RWPE1 (cell line): ENCODE data around the gene FGFR3.

ENCODE experiments used
- CTCF ChIA-PET: fragments of 350-600 bp; sonication (Branson Sonifier 250); formaldehyde crosslinking; extraction: SDS; loops from one replicate; lab custom pipeline; 2021; lab: Yijun Ruan, JAX
- POLR2A ChIA-PET: fragments of 400-600 bp; formaldehyde crosslinking; extraction: SDS; loops from one replicate; lab custom pipeline; 2020; ENCODE audit warnings: antibody characterized with exemption; ENCODE audit not compliant: low non-redundant PET; lab: Yijun Ruan, JAX
- DNase-seq: peaks from one replicate; pipeline ENCODE4 v3.0.0; 2012; ENCODE audit warnings: low spot score
- H3K27ac ChIP-seq: fragments of 450-650 bp; 2 replicates; pipeline ENCODE4 v1.5.1; 2017
- TF ChIP-seq, protein P1 (sequence below): fragments of 450-650 bp; conservative IDR thresholded peaks from 2 replicates; pipeline ENCODE4 v1.5.1; 2017; ENCODE audit warnings: low read depth, mild to moderate bottlenecking

The FGFR3 gene

GRCh38 chr4:1806596-1807331 is 13.7 kb downstream of the FGFR3 start:
- TF ChIP-seq, protein P1, sequence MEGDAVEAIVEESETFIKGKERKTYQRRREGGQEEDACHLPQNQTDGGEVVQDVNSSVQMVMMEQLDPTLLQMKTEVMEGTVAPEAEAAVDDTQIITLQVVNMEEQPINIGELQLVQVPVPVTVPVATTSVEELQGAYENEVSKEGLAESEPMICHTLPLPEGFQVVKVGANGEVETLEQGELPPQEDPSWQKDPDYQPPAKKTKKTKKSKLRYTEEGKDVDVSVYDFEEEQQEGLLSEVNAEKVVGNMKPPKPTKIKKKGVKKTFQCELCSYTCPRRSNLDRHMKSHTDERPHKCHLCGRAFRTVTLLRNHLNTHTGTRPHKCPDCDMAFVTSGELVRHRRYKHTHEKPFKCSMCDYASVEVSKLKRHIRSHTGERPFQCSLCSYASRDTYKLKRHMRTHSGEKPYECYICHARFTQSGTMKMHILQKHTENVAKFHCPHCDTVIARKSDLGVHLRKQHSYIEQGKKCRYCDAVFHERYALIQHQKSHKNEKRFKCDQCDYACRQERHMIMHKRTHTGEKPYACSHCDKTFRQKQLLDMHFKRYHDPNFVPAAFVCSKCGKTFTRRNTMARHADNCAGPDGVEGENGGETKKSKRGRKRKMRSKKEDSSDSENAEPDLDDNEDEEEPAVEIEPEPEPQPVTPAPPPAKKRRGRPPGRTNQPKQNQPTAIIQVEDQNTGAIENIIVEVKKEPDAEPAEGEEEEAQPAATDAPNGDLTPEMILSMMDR = no peak
- DNase-seq = no peak
- POLR2A ChIA-PET = no interaction called here
- H3K27ac ChIP-seq = peak overlapping the region; percentile 91
- CTCF ChIA-PET = interaction anchor here (1.6 kb wide), 1 partner anchor 59 kb away, joined by 3 read pairs; no protein-coding TSS in a partner anchor

- DNase-seq = no peak
- ChIA-PET CTCF (interaction anchor here (1.6 to 5.8 kb wide), 2 partner anchors 59 to 61 kb away, joined by 3 to 56 read pairs; no protein-coding TSS in a partner anchor), POLR2A (no interaction called here)
- peak overlapping the region; percentile 91 for H3K27ac ChIP-seq
- TF ChIP-seq, protein P1 = no peak
Observed at GRCh38 chr4:1807332-1807777, 14.3 kb downstream of the FGFR3 start.

DNA sequence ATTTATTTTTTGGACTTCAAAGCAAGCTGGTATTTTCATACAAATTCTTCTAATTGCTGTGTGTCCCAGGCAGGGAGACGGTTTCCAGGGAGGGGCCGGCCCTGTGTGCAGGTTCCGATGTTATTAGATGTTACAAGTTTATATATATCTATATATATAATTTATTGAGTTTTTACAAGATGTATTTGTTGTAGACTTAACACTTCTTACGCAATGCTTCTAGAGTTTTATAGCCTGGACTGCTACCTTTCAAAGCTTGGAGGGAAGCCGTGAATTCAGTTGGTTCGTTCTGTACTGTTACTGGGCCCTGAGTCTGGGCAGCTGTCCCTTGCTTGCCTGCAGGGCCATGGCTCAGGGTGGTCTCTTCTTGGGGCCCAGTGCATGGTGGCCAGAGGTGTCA is 15.3 kb downstream of the FGFR3 start:
- DNase-seq = no peak
- ChIA-PET CTCF (interaction anchor here (0.8 to 5.8 kb wide), 2 partner anchors 62 to 204 kb away, joined by 3 to 56 read pairs; no protein-coding TSS in a partner anchor), POLR2A (no interaction called here)
- peak overlapping the region; percentile 91 for H3K27ac ChIP-seq
- TF ChIP-seq, protein P1 = no peak

GRCh38 chr4:1808851-1809753 is 16.0 kb downstream of the FGFR3 start:
- TF ChIP-seq, protein P1 = no peak
- CTCF ChIA-PET = interaction anchor here (0.6 to 5.8 kb wide), 6 partner anchors 11 to 1626 kb away, joined by 3 to 56 read pairs (median 4); no protein-coding TSS in a partner anchor
- peak overlapping the region; percentile 91 for H3K27ac ChIP-seq
- DNase-seq = no peak
- POLR2A ChIA-PET = no interaction called here

DNA sequence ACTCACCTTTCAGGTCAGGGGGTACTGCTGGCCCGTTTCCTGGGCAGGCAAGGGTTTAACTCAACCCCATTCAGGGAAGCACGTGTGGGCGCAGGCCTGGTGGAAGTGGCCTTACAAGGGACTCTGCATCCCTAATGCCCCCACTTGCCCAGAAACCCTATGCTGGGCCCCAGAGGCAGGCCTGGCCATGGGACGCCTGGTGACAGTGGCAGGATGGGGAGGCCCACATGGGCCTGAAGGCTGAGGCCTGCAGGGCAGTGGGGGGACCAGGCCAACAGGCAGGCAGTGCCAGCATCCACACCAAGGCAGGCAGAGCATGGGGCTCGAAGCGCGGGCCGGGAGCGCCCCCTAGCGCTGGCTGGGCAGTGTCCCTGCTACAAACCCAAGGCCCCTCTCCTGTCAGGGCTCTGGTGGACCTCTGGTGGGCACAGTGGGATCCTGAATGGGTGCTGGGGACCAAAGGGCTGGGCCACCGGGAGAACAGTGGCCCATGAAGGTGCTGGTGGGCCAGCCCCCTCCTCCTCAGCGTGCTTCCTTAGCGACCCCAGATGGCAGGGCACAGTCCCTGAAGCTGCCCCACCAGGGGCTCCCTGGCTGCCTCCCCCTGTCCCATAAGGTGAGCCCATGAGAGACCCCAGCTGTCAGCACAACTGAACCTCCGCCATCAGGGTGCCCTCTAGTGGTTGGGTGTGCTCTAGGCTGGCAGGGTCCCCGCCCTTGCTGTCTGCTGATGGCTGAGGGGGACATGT is 16.8 kb downstream of the FGFR3 start:
- DNase-seq = peak; percentile 51
- H3K27ac ChIP-seq = peak overlapping the region; percentile 91
- TF ChIP-seq, protein P1 = peak; percentile 94
- ChIA-PET POLR2A (no interaction called here), CTCF (interaction anchor here (0.6 to 5.8 kb wide), 13 partner anchors 12 to 1625 kb away, joined by 3 to 56 read pairs (median 4); no protein-coding TSS in a partner anchor)
